ENCODE results near the gene CBX4.

DNA sequence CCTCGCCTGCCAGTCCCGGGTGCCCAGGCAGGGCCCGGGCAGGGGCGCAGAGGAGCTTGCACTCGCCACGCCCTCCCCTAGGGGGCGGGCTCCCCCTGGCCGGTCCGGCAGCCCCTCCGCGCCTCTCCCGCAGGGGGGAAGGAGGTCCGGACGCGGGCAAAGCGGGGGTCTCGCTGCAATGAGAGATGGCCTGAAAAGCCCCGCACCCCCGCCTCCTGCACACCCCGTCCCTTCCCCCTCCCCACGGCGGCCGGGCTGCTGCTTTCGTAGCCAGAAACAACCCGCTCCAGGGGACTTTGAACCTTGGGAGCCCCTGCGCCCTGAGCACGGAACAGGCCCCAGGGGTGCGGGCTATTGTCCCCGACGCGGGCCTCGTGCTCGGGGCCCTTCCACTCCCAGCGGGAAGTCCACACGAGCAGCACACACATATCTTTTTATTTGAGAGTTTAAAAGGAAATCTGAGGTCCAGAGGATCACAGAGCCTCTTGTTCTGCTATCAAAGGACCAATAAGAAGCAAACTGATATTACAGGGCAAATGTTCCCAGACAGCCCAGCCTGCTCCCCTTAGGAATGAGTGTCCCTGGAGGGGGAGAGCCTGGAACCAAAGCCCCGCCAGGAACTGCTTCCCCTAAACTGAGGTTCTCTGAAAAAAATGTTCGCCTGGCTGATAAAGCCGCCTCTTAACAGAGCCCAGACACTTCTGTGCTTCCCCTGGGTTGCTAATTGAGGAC lies 5.8 kb upstream of the CBX4 start:
- TF ChIP-seq, protein P1, sequence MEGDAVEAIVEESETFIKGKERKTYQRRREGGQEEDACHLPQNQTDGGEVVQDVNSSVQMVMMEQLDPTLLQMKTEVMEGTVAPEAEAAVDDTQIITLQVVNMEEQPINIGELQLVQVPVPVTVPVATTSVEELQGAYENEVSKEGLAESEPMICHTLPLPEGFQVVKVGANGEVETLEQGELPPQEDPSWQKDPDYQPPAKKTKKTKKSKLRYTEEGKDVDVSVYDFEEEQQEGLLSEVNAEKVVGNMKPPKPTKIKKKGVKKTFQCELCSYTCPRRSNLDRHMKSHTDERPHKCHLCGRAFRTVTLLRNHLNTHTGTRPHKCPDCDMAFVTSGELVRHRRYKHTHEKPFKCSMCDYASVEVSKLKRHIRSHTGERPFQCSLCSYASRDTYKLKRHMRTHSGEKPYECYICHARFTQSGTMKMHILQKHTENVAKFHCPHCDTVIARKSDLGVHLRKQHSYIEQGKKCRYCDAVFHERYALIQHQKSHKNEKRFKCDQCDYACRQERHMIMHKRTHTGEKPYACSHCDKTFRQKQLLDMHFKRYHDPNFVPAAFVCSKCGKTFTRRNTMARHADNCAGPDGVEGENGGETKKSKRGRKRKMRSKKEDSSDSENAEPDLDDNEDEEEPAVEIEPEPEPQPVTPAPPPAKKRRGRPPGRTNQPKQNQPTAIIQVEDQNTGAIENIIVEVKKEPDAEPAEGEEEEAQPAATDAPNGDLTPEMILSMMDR (conservative IDR thresholded peaks at IDR 0.05; ENCODE audit: low read length) = peak; percentile 82
- TF ChIP-seq EZH2phosphoT487 (IDR thresholded peaks at IDR 0.05; ENCODE audit: borderline replicate concordance, low read depth, low read length) = 0 out of 2 replicates have a peak, but pooled peaks have one; percentile 42

Data from OCI-LY7 (cell line).